HG03159 (cell line): Measurements from ENCODE around the gene MET.
A peak's percentile ranks its signal among the peaks of the same experiment; 100 is the strongest.

Source experiments
- ATAC-seq: cut with Tn5 transposase; IDR thresholded peaks from one replicate; pipeline ENCODE4 v1.9.1; 2021; ENCODE audit warnings: mild to moderate bottlenecking, moderate library complexity; ENCODE audit not compliant: unreplicated experiment

Gene MET

DNA sequence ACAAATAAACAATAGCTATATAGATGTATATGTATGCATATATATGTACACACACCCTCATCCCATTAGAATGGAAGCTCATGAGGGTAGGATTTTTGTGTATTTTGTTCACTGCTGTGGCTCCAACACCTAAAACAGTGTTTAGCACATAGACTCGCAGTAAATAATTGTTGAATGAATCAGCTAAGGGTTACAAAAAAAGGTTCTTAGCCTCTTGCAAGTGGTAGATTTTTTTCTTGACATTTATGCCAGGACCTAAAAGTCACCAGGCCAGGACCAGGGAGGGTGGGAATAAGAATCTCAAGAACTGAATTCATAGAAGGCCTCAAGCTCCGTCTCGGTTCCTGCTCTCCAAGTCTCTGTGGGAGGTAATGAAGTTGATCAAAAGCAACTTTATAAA, 107.9 kb downstream of the MET start:
- ATAC-seq: no peak

GRCh38 chr7:116780521-116780920, 108.5 kb downstream of the MET start:
- ATAC-seq: no peak

GRCh38 chr7:116780966-116781365, 109.0 kb downstream of the MET start:
- ATAC-seq: no peak

DNA sequence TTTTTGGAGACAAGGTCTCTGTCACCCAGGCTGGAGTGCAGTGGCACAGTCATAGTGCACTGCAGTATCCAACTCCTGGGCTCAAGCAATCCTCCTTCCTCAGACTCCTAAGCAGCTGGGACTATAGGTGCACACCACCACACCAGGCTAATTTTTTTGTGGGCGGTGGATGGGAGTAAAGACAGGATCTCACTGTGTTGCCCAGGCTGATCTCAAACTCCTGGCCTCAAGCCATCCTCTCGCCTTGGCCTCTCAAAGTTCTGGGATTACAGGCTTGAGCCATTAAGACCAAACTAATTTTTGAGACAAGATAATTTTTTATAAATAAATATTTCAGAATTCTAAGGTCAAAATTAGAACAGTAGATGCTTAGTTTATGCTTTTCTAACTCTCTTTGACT, 109.6 kb downstream of the MET start:
- no peak for ATAC-seq

- ATAC-seq: no peak
Measured at GRCh38 chr7:116782177-116782711, 110.2 kb downstream of the MET start.

DNA sequence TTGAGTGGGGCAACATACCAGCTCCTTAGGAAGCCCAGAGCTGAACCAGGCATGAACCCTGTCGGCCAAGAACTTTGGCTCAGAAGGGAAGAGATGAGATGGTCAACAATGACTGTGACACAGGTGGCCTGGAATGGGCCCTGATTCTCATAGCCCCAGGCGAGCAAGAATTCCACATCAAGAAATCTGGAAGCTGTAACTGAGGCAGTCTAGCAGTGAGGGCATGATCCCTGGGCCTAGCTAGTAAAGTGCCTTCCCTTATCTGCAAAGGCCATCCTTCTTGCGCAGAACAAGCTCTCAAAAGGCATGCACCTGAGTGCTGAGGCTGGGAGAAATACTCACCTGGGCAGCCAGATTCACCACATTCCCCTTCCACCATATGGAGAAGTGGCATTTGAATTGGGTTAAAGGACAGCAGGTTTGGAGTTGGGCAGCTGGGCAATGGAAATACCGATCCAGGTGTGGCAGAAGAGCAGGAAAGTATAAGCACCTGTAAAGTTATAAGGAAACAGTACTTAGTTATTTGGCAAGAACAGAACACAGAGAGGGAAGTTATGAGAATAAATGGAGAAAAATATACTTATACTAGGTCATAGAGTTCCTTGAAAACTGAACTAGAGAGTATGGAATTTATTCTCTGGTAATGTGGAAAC, 111.8 kb downstream of the MET start:
- ATAC-seq: no peak

DNA sequence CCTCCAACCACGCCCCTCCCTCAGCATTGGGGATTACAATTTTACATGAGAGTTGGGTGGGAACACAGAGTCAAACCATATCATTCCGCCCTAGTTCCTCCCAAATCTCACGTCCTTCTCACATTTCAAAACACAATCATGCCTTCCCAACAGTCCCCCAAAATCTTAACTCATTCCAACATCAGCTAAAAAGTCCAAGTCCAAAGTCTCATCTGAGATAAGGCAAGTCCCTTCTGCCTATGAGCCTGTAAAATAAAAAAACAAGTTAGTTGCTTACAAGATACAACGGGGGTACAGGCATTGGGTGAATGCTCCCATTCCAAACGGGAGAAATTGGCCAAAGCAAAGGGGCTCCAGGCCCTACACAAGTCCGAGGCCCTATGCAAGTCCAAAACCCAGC, 112.7 kb downstream of the MET start:
- no peak for ATAC-seq

GRCh38 chr7:116785843-116786242, 113.8 kb downstream of the MET start:
- no peak for ATAC-seq

DNA sequence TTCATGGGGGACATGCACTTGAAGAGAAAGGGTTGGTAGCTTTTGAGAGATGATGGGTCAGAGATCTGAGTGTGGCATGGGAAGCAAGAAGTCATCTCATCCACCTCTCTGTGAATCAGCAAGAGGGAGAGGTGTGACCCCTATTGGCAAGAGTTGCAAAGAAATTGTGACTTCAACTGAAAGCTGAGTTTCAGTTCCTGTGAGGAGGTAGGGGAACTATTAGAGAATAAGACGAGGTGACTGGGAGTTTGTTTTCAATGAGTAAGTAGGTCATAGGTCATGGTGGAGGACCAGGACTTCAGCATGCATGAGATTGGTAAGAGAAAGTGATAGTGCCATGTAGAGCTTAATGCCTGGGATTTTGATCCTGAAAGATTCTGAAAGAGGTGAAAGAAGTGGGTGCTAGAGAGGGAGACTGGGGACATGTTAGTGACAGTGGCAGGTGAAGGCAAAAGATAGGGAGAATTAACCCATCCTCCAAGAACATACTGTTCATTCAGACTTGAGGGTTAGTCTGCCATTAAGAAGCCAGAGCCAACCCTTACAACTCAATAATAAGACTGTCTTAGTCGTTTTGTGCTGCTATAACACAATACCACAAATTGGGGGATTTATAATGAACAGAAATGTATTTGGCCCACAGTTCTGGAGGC, 114.9 kb downstream of the MET start:
- ATAC-seq: peak; percentile 100

GRCh38 chr7:116787881-116788280, 115.9 kb downstream of the MET start:
- no peak for ATAC-seq

DNA sequence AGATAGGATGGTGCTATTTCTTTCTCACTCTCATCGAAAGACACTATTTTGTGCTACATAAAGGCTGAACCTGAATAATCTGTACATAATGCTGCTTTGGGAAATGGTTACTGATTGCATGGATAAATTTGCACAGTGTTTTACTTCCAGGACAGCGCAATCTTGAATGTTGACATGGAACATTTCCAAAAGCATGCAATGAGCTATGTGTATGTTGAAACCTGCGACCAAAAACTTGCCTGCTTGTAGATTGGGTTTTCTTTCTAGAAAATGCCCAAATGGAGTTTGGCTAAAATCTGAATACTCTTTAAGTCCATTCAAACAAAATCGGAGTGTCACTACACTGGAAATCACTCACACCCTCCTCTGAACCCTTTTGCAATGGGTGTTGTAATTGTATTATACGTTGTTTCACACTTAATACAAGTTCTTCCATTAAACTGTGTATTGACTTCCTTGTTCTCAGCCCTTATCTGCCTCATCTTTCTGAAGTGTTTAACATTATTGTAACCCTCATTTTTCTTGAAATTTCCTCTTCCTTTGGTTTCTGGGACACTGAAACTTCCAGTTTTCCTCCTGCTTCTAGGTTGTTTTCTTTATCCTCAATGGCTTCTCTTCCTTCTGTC, 116.7 kb downstream of the MET start:
- ATAC-seq: no peak

GRCh38 chr7:116790025-116790424, 118.0 kb downstream of the MET start:
- no peak for ATAC-seq

DNA sequence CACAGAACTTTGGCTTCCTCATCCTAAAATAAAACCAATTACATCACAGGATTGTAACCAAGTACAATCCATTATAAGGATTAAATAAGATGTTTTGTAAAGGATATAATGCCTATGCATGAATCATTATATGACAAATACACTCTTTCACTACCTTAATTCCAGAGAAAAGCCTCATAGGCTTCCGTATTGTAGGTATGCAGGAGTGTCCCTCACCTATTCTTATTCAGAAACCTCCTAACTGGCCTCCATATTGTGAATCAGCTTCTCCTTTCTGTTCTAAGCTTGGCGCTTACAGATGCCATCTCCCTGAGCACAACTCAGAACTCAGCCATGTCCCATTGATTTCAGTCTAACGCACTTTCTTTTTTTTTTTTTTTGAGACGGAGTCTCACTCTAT, 120.8 kb downstream of the MET start:
- no peak for ATAC-seq

- ATAC-seq: no peak
Measured at GRCh38 chr7:116793795-116794340, 121.9 kb downstream of the MET start.

DNA sequence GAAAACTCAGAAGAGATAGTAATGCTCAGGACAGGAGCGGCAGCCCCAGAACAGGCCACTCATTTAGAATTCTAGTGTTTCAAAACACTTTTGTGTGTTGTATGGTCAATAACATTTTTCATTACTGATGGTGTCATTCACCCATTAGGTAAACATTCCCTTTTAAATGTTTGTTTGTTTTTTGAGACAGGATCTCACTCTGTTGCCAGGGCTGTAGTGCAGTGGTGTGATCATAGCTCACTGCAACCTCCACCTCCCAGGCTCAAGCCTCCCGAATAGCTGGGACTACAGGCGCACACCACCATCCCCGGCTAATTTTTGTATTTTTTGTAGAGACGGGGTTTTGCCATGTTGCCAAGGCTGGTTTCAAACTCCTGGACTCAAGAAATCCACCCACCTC, 124.5 kb downstream of the MET start:
- ATAC-seq: no peak

- ATAC-seq: no peak
Measured at GRCh38 chr7:116797612-116798011, 125.6 kb downstream of the MET start.

DNA sequence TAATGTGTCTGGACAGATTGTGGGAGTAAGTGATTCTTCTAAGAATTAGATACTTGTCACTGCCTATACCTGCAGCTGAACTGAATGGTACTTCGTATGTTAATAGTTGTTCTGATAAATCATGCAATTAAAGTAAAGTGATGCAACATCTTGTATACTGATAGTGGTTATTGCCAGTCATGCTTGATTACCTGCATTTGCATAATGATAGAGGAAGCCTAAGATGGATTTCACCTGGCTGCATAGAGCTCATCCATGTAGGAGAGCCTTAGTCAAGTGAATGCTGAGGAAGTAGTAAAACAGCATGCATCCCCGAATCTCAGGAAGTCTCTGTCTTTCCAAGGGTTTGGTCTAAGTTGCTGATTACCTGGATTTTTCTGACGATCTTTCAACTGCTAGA, 126.2 kb downstream of the MET start:
- ATAC-seq: no peak

DNA sequence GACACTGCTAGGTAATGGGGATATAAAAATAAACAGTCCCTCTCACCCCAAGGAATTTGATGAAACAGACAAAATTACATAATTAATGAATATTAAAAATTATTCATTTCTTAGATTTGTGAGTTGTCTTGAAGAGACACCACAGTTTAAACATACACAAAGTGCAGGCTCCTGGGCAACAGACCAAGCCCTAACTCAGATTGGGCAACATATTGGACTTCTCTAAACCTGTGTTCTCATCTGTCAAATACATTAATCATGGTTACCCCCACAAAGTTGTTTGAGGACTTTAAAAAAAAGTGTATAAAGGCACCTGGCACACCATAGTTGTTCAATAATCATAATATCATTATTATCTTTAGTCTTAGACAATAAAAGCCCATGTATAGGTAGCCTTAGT, 127.9 kb downstream of the MET start:
- no peak for ATAC-seq

GRCh38 chr7:116800594-116800993, 128.6 kb downstream of the MET start:
- ATAC-seq: no peak

DNA sequence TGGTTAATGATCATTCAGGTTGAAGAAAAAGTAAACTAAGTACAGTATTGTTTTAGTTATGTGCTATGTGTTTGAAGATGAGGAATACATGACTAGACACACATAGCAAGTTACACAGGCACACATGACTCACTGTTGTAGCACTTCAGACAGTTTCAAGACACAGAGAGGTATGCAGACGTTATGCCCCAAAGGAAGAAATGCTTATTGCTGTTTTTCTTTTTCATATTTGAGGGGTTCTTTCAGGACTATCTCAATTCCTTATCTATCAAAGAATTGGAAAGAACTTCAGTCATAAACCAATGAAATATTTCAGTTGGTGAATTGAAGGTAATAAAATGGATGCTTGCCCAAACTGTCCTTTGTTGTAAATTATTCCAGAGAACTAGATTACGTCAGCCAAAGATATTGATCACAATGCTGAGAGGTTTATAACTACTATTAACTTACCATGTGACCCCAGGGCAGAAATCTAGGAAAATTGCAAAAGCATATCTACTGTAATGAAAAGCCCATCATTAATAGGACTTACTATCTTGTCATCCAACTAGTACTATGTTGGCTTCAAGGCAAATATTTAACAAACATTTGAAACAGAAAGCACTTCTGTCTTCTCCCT, 129.2 kb downstream of the MET start:
- ATAC-seq: no peak

- ATAC-seq: no peak
Measured at GRCh38 chr7:116802144-116802745, 130.2 kb downstream of the MET start.
